ENCODE results near the gene B4GALNT1.
"Not testable (repeated sequence)": the region's sequence is repeated elsewhere in the genome, so short reads cannot be mapped to it uniquely, and the experiment has no call there.

The B4GALNT1 gene

DNA sequence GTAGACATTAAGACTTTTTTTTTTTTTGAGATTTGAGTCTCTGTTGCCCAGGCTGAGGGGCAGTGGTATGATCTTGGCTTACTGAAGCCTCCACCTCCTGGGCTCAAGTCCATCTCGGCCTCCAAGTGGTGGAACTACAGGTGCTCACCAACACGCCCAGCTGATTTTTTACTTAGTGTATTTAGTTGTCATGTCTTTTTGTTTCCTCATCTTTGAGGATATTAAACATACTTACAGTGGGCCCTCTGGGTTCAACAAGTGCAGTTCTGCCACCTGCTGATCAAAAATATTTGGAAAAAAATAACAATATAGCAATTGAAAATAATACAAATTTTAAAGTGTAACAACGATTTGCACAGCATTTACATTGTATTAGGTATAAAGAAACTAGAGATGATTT, 4.4 kb upstream of the B4GALNT1 start:
- DNase-seq (ENCODE audit: low read depth, low spot score), result no peak

DNA sequence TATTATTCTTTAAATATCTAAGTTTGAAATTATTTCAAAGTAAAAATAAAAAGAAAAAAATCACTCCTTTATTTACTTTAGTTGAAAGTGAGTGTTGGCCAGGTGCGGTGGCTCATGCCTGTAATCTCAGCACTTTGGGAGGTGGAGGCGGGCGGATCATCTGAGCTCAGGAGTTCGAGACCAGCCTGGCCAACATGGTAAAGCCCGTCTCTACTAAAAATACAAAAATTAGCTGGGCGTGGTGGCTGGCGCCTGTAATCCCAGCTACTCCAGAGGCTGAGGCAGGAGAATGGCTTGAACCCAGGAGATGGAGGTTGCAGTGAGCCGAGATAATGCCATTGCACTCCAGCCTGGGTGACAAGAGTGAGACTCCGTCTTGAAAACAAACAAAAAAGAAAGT, 3.7 kb upstream of the B4GALNT1 start:
- not testable (repeated sequence) for DNase-seq (ENCODE audit: low read depth, low spot score)

DNA sequence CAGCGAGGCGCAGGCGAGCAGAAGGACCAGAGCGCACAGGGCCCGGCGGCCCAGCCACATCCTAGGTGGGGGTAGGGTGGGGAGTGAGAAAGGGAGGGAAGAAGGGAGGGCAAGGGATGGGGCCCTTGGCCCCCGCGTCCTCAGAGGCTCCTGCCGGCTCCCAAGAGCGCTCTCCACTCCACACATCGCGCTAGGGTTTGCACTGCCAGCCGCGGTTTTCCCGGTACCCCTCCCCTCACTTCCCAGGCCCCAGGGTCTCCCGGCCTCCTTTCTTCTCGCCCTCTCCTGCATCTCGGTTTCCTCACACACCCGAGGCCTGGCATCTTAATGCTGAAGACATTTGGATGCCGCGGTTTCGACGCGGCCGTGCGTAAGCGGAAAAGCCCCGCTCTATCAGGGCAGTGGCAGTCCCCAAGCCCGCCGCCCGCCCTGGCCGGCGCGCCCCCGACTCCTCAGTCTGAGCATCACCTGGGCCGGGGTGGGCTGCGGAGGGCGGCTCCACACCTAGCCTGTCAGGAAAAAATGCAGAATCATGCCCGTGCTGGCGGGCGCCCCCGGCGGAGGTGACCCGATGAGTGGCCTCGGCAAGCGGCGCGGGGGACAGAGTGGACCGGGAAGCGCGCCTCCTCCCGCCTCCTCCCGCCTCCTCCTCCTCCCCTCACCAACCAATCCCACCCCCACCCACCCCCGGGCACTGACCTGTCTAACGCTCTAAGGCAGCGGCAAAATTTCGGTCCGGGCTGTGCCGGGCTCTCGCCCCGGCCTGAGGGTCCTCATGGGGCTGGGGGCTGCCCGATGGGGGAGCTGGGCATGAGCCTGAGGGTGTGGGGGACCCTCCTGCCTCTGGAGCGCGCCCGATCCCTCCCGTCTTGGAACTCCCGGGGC, 686 bp downstream of the B4GALNT1 start:
- DNase-seq (ENCODE audit: low read depth, low spot score), result no peak

DNA sequence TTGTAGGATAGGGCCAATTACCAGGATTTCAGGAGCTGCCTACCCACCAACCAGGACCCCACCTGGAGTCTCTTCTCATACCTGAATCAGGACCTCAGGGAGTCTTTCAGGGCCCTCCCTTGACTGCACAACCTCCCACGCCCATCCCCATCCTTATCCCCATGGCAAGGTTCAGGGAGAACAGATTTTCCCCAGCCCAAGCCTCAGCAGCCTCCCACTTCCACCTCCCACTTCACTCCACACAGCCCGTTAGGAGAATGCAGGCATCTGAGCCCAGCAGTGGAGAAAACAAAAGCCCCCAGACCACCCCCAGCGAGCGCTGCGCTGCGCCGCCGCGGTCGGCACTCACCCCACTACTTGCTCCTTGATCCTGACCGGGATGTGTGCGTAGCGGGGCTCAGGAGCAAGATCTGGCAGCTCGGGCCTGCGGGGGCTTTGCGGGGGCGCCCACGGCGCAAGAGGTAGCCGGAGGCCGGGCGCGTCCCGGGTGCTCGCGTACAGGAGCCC, 1.4 kb downstream of the B4GALNT1 start:
- no peak for DNase-seq (ENCODE audit: low read depth, low spot score)

DNA sequence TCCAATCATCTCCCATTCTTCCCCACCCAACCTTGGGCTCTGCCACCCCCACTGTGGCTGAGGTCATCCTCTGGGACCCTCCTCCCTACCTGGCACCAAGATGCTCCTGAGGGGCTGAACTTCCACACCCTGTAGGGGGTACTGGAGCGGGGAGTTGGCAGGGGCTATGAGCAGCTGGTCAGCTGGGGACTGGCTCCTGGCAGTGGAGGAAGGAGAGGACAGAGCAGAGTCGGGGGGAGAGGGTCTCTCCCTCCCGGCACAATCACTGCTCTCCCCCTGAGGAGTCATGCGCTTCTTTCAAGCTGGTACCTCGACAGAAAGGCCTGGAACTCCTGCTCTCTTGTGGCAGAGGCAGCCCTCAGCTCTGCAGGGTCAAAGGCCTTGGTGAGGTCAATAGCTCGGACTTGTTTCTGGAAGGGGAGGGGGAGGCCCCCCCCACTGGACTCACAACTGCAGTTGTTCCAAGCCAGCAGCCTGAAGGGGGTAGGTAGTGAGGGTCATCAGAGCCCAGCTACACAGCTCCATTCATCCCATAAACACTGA, 2.0 kb downstream of the B4GALNT1 start:
- DNase-seq (ENCODE audit: low read depth, low spot score), result no peak

DNA sequence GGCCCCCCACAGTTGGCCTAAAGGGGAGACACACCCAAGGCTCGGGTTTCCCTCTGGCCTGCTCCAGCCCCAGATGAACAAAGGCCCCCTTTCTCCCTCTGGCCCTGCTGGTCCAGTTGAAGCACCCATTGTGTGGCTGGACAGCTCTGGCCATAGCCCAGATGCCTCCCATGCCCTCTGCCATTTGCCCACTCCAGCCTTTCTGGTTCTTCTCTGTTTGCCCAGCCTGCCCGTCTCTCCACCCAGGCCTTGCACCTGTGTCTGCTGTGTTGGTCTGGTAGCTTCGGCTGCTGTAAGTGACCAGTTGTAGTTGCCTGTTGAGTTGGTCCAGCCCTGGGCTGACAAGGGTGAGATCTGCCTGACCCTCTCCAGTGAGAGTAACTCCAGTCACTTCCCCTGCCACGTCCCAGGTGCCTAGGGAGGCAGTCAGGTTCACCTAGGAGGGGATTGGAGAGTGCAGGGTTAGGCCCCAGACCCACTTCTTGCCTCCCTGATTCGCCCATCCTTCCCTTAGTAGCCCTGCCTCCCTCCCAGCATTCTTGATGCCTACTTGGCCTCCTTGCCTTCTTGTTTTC, 3.0 kb downstream of the B4GALNT1 start:
- DNase-seq (ENCODE audit: low read depth, low spot score), result no peak

DNA sequence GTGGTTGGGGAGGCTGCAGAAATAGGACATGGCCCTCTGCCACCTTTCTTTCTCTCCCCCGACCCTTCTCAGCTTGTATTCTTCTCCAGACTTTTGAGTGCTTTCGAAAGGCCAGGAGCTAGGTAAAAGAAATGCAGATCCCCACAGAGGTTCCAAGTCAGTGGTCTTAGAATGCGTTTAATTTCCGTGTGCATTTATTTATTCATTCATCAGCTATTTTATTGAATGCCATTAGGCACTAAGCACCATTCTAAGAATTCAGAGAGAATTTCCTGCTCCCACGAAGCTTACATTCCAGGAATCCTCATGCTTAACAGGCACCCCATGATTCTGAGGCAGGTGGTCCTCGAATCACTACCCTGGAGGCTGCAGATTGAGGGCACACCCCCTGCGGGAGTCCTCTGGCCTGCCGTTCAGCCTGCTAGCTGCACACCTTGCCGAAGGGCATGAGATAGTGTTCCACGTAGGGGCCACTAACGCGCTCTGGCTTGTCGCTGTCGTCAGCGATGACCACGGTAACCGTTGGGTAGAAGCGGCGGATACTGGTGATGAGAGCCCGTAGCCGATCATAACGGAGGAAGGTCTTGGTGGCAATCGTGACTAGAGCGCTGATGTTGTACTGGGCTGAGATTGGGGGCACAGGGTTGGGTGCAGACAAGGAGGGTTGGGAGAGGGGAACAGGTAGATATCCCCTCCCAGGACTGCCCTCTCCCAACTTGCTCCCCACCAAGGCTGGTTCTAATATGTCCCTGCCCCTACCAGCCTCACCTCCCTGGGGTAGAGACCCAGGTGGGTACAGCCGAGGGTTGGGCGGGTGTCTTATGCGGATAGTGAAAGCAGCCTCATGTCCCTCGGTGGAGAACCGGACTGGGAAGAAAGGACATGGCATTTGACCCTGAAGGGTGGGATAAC, 4.5 kb downstream of the B4GALNT1 start:
- DNase-seq (ENCODE audit: low read depth, low spot score), result no peak

DNA sequence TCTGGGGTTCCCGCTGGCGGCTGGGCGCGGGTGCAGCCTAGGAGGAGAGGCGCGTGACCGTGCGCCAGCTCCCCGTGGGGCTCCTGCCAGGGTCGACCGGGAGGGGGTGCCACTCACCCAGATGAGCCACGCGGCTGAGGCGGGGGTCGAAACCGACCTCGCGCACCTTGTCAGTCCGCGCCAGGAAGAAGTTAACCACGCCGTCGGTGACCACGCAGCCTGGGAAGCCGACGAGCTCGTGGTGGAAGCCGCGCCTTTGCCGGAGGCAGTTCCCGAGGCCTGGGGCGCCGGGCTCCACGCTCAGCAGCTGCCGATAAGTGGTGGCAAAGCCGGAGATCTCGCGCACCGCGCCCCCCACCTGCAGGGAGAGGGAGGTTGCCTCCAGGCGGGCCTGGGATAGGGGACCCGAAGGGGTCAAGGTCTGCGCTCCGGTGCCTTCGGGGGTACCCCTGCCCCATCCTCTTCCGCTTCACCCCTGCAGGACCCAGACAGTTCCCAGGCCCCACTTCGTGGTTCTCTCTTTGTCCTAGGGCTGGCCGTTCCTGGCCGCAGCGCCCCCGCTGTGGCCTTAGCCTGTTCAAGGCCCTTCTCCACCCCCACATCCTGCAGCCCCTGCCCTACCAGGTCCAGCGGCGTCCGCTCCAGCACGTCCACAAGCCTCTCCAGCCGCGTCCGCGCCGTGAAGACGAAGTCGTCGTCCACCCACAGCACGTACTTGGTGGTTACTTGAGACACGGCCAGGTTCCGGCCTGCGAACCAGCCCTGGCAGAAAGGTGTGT, 5.3 kb downstream of the B4GALNT1 start:
- no peak for DNase-seq (ENCODE audit: low read depth, low spot score)

DNA sequence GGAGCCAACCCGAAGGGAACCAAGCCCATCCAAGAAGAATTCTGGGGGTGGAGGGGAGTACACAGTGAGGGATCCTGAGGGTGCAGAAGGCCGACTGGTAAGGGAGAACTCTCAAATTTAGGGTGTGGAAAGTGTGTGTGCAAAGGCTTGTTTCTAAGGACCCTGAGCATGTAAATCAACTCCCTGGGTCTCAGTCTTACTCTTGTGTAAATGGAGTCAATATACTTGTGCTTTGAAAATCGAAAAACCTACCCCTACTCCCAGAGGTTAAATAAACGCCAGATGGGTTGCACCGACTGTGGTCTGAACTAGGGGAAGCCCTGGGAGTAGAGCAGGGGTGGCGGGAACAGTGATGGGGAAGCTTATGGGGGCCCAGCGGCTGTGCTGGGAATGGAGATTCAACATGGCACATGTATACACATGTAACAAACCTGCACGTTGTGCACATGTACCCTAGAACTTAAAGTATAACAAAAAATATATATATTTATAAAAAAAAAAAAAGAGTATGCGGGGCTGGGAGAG, 6.0 kb downstream of the B4GALNT1 start:
- DNase-seq (ENCODE audit: low read depth, low spot score), result no peak

DNA sequence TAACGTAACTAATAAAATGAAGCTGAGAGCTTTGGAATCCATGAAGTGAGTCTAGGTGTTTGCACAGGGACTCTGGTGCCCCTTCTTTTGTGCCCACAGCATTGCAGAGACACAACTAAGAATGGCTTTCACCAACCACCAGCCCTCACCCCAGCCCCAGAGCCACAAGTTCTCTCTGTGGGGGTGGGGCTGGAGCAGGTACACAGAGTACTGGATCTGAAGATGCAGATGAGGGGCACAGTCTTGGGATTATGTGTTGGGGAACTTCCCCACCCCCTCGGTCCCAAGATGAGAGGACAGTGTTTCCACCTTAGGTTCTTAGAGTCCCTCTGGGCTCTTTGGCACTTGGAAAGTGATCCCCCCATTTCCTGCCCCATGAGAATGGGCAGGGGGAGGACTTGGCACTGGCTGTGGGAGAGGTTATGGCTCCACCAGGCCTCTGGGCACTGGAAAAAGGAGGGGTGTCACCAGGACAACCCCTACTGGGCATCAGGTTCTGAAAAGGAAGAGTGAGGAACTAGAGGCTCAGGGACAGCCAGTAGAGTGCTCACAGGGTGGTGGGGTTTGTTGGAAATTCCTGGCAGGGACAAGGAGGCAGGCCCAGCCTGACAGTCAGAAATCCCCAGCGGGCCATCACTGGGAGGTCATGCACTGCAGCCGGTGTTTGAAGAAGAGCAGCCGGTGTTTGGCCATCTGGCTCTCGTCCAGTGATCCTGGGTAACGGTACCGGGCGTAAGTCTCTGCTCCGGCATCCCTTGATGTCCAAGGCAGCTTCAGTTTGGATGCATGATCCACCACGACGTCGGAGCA, 6.7 kb downstream of the B4GALNT1 start:
- no peak for DNase-seq (ENCODE audit: low read depth, low spot score)

DNA sequence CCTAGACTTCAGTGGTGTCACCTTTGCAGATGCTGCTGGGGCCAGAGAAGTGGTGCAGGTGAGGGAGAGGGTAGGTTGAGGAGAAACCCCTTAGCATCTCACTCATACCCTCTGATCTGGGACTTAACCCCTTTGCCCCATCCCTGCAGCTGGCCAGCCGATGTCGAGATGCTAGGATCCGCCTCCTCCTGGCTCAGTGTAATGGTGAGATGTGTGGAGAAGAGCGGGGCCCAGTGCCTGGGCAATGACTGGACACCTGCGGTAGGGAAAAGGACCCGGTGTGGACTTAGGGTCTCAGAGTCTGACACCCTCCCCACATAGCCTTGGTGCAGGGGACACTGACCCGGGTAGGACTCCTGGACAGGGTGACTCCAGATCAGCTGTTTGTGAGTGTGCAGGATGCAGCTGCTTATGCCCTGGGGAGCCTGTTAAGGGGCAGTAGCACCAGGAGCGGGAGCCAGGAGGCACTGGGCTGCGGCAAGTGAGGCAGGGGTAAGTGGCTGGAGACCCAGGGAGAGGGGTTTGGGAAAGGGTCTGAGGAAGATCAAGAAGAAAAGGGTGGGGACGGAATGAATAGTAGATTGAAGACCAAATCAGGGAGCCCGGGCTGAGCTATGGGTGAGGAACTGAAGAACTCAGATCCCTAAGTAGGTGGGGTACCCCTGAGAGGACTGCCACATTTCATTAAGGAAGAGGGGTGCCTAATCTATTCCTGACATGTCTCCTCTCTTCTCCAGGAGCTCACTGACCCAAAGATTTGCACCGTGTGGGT, 7.6 kb downstream of the B4GALNT1 start:
- DNase-seq (ENCODE audit: low read depth, low spot score), result no peak

DNA sequence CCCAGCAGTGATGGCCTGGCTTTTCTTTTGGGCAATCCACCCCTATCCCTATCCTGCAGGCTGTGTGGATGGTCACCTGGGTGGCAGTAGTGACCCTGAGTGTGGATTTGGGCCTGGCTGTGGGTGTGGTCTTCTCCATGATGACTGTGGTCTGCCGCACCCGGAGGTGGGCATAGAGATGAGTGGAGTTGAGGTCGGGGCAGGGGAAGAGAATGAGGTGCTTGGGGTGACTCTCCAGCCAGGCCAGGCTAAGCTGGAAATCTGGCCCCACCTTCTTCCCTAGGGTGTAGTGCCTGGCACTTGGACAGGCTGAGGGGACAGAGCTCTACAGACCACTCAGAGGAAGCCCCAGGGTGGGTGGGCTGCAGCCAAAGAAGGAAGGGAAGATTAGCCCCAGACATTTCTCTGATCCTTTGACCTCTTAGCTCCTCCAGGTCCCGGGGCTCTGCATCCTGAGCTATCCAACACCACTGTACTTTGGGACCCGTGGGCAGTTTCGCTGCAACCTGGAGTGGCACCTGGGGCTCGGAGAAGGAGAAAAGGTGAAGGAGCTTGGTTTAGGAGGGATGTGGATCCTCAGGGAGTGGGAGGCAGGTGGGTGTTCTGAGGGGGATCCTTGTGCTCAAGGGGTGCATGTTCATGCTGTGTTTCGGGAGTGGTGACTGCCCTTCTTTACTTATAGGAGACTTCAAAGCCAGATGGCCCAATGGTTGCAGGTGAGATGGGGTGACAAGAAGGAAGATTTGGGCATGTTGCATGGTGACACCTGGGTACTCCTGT, 8.4 kb downstream of the B4GALNT1 start:
- DNase-seq (ENCODE audit: low read depth, low spot score), result no peak

DNA sequence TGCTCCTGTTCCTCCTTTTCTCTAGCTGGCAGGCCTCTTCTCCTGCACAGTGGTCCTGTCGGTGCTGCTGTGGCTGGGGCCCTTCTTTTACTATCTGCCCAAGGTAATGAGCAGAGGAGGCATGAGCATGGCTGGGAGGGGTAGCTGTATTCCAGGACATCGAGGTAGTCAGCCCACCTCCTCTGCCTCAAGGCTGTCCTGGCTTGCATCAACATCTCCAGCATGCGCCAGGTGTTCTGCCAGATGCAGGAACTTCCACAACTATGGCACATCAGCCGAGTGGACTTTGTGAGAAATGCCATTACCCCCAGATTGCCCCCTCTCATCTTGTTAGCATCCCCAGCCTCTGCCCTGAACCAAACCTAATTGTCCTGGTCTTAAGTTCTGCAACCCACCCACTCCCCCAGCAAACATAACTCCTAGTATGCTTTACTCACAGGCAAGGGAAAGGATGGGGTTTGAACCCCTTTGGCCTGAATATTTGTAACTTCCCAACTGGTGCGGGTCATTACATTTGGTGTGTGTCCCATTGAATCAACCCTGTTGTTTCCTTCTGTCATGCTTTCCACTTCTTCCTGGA, 9.1 kb downstream of the B4GALNT1 start:
- no peak for DNase-seq (ENCODE audit: low read depth, low spot score)

DNA sequence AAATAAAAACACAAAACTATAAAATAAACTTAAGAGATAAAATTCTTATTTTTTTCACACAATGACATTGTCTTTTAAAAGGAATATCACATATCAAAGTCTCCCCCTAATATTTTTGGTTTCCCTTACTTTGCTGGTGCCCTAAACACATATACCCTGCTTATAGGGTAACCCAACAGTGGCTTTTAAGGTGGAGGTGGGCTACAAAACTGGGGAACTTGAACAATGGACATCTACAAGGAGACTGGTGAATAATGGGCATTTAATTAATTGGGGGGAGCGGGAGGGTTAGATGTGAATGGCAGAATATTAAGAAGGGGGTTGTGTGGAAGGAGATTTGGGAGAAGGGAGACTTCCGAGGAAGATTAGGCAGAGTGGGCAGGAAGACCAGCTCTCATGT, 9.6 kb downstream of the B4GALNT1 start:
- no peak for DNase-seq (ENCODE audit: low read depth, low spot score)

DNA sequence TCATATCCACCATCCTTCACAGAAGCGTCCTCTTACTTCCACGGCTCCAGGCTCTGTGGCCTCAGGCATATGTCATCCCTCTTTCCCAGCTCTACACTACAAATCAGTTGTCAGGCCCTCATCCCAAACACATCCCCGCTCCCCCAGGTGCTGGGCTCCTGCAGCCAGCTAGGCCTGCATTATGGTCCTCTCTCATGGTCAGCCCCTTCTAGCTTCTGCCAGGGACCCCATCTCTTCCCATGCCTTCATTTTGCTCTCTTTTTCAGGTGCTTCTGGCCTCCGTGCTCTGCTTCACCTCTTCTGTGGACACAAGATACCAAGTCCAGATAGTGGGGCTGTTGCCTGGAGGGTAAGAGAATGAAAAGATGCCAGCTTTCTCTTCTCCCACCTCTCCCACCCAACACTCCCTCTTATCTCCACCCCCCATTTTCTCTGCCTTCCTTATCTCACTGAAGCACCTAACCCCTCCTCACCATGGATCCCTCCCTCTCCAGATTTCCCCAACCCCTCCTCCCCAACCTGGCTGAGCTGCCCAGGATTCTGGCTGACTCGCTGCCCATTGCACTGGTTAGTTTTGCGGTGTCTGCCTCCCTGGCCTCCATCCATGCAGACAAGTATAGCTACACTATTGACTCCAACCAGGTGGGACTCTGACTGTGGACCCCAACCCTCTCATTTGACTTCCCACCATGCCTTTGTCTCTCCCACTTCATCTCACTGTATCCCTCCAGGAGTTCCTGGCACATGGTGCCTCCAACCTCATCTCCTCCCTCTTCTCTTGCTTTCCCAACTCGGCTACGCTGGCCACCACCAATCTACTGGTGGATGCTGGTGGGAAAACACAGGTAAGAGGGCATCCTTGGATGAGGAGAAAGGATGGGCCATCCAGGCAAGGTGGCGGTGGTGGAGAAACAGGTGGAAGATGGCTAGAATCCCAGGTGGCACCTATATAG, 10.4 kb downstream of the B4GALNT1 start:
- no peak for DNase-seq (ENCODE audit: low read depth, low spot score)

DNA sequence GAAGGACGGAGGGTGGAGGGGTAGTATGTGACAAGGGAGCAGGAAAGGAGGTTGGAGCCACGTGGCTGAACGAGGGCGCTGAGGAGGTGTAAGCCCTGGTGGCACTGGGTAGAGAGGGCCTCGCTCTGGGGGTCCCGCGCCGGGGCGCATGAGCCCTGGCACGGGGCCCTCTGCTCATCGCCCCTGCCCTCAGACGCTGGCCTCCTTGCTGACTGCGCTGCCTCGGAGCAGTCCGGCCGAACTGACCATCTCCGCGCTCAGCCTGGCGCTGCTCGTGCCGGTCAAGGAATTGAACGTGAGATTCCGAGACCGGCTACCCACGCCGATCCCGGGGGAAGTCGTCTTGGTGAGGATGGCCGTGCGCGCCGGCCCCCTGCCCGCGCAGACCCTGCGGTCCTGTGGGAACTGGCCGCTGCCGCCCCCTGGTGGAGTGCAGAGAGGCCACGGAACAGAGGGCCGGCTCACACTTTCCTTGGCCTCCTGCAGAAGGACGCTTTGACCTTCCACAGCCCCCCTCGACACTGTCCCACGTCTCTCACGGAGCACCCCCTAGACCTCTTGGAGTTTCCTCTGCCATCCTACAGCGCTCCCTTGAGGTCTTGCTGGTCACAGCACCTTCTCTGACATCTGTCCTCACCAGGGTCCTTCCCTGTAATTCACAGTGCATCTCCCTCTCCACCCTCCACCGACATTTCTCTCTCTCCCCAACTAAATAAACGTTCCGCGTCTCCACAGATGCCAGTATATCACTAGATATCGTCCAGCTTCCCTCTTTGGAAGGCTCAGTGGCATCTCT, 11.3 kb downstream of the B4GALNT1 start:
- DNase-seq (ENCODE audit: low read depth, low spot score), result no peak

All from activated naive CD8-positive, alpha-beta T cell treated with anti-CD3 and anti-CD28 coated beads, Interleukin-2, amount 50 U/mL, for 16 hours (primary cell).